Measurements from ENCODE around the gene ACTL6B. TPM values are rescaled to one million over a fixed set of nuclear protein-coding genes. Genes with fewer than 3 reads are reported as not detected.

Gene ACTL6B
- total RNA-seq, 1 donor from 2014 or later = 3.1 TPM

GRCh38 chr7:100627238-100627549 lies 29.1 kb downstream of the ACTL6B start:
- Mint-ChIP-seq H3K4me3 (no peak overlapping the region), H3K27me3 (ENCODE audit: low read depth) (peaks cover 5% of the 10 kb centered on the region)

GRCh38 chr7:100626530-100627237 lies 29.6 kb downstream of the ACTL6B start:
- no peak overlapping the region for H3K27ac Mint-ChIP-seq (ENCODE audit: unreplicated experiment)
- H3K4me1 Mint-ChIP-seq = peaks cover 8% of the 10 kb centered on the region
- H3K36me3 Mint-ChIP-seq (ENCODE audit: low read depth) = peaks cover 2% of the 10 kb centered on the region
- no peaks in the 10 kb centered on the region for H3K9me3 Mint-ChIP-seq
- TF ChIP-seq CTCF (conservative IDR thresholded peaks at IDR 0.05) = no peak
- DNase-seq (ENCODE audit: low read depth, low spot score) = peak; percentile 72
- peak overlapping the region; percentile 31 for H3K4me3 Mint-ChIP-seq
- H3K27me3 Mint-ChIP-seq (ENCODE audit: low read depth) = peaks cover 1% of the 10 kb centered on the region

More at GRCh38 chr7:100627238-100627549, 29.1 kb downstream of the ACTL6B start:
- Mint-ChIP-seq H3K9me3 (no peaks in the 10 kb centered on the region), H3K27ac (ENCODE audit: unreplicated experiment) (no peak overlapping the region), H3K4me1 (peaks cover 8% of the 10 kb centered on the region), H3K36me3 (ENCODE audit: low read depth) (peaks cover 2% of the 10 kb centered on the region)
- no peak for DNase-seq (ENCODE audit: low read depth, low spot score)
- no peak for TF ChIP-seq CTCF (conservative IDR thresholded peaks at IDR 0.05)

- peaks cover 8% of the 10 kb centered on the region for H3K4me1 Mint-ChIP-seq
- DNase-seq (ENCODE audit: low read depth, low spot score) = no peak
- H3K4me3 Mint-ChIP-seq = peak overlapping the region; percentile 41
- no peak overlapping the region for H3K27ac Mint-ChIP-seq (ENCODE audit: unreplicated experiment)
- no peak for TF ChIP-seq CTCF (conservative IDR thresholded peaks at IDR 0.05)
- no peaks in the 10 kb centered on the region for H3K9me3 Mint-ChIP-seq
- H3K27me3 Mint-ChIP-seq (ENCODE audit: low read depth) = no peaks in the 10 kb centered on the region
- peaks cover 2% of the 10 kb centered on the region for H3K36me3 Mint-ChIP-seq (ENCODE audit: low read depth)
Observed at GRCh38 chr7:100626055-100626454, 30.2 kb downstream of the ACTL6B start.

- Mint-ChIP-seq H3K9me3 (no peaks in the 10 kb centered on the region), H3K27me3 (ENCODE audit: low read depth) (no peaks in the 10 kb centered on the region), H3K4me1 (peaks cover 8% of the 10 kb centered on the region), H3K4me3 (no peak overlapping the region), H3K36me3 (ENCODE audit: low read depth) (peaks cover 2% of the 10 kb centered on the region), H3K27ac (ENCODE audit: unreplicated experiment) (no peak overlapping the region)
- no peak for TF ChIP-seq CTCF (conservative IDR thresholded peaks at IDR 0.05)
- no peak for DNase-seq (ENCODE audit: low read depth, low spot score)
Observed at GRCh38 chr7:100623951-100624824, 32.1 kb downstream of the ACTL6B start.

- peaks cover 8% of the 10 kb centered on the region for H3K4me1 Mint-ChIP-seq
- peak overlapping the region; percentile 16 for H3K27ac Mint-ChIP-seq (ENCODE audit: unreplicated experiment)
- no peak for DNase-seq (ENCODE audit: low read depth, low spot score)
- peaks cover 2% of the 10 kb centered on the region for H3K36me3 Mint-ChIP-seq (ENCODE audit: low read depth)
- H3K4me3 Mint-ChIP-seq = no peak overlapping the region
- H3K27me3 Mint-ChIP-seq (ENCODE audit: low read depth) = no peaks in the 10 kb centered on the region
- no peaks in the 10 kb centered on the region for H3K9me3 Mint-ChIP-seq
- TF ChIP-seq CTCF (conservative IDR thresholded peaks at IDR 0.05) = no peak
Observed at GRCh38 chr7:100621554-100621953, 34.7 kb downstream of the ACTL6B start.
